HG03097 (cell line): Measurements from ENCODE around the gene TRAM2.

Experiments used
- ATAC-seq: cut with Tn5 transposase; IDR thresholded peaks from one replicate; pipeline ENCODE4 v1.9.1; 2021; ENCODE audit not compliant: unreplicated experiment, low FRiP score

The TRAM2 gene

DNA sequence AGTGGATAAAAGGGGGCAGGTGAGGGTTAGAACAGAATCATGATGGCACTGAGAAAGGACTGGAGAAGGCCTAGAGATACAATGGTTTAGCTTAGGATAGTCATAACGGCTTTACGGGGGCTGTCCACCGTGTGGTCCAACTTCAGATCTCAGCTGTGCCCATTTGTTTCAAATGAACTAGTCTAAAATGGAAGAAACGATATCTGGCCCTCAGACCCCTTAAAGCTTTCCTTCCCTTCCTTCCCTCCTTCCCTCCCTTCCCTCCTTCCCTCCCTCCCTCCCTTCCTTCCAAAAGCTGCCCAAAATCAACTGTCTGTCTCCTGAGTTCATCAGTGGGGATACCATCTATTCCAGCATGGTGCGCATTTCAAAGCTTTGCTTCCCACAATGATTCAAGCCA is 27.9 kb downstream of the TRAM2 start:
- ATAC-seq: no peak

DNA sequence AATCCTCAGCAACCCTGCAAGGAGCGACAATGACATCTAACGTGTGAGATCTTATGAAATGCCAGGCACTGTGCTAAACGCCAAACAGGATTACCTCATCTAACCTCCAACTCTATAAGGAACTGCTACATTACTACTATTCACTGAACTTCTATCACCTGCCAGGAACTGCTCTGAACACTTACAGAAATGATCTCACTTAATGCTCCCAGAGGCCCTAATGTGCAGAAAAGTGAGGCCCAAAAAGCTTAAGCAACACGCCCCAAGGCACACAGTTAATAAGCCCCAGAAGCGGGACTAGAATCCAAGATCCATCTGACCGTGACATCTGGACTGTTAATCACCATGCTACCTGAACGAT is 28.5 kb downstream of the TRAM2 start:
- ATAC-seq: no peak

DNA sequence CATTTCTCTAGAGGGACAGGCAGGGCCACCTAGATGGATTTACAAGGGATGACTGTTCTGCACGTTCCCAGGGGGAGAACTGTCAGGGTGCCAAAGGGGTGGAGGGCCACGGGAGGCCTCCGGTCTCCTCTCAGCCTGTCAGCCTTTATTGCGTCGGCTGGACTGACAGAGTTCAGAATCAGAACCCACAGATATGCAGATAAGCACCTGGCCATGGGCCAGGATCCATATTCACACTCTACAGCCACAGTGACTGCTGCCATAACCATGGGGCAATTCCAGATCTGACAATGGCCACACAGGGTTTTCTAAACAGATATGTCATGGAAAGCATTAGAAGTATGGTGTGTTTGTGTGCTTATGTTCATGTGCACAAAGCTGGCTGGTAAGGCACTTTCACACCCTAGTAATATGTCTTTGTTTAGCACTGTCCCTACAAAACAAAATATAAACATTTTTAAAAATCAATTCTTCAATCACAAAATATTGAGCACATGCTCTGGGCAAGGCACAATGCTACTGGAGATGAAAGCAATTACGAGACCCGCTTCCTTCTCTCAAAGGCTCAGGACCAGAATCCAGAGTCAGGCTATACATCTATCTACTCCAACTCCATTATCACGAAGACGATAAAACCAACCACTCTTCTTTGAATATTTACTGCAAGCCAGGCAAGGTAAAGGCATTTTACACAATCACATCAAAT is 29.1 kb downstream of the TRAM2 start:
- no peak for ATAC-seq

DNA sequence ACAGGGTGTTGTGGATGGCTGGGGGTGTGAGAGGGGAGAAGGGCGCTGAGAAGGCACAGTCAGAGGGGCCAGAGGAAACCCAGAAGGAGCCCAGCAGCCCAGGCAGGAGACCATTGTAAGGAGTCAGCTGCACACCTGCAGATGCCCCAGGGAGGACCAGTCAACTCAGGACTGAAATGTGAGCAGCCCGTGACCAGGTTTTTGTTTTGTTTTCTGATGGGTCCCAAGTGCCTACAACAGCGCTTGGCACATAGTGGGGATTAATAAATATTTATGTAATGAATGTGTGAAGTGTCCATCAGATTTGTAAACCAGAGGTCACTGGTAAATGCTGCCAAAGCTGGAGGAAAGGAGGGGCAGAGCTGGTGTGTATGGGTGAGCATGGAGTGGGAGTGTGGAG is 30.2 kb downstream of the TRAM2 start:
- no peak for ATAC-seq

DNA sequence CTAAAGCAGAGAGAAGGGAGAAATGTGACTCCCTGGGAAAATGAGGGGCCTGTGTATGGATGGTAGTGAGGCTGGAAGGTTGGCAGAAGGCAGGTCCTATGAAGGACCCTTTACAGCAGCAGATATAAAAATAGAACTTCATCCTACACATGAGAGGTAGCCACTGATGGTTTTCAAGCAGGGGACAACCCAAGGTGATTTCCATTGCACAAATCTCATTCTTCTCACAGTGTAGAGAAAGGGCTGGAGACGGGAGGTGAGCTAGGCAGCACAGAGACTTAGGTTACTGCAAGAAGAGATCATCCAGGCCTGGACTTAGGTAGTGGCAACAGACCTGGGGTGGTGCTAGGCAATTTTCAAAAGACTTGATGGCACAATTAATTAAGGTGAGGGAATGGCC is 30.7 kb downstream of the TRAM2 start:
- ATAC-seq: no peak

DNA sequence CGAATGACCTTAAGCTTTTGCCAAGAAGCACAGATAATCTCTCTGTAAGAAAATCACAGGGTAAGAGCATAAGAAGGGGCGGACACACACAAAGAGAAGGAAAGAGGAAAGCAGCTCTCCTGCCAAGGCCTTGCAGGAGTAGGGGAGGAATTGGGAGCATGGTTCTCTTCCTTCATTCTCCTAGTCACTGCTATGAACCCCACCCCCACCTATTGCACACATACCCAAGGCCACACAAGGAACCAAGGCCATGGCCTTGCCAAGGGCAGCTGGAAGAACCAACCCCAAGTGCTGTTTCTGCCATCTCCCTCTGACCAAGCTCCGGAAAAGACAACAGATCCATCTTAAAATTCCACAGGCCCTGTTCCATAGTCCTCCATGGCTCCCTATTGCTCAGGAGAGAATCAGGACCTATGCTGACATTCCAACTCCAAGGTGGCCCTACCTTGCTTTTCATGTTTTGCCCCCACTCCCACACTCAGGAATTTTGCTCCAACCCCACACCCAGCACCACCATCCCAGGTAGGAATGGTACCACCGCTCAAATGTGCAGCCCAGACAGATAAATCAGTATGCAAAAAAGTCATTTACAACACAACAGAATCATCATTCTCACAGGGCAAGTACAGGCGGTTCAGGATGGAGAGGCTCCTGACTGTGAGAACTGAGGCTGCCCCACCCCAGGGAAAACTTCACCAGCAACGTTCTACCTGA is 31.3 kb downstream of the TRAM2 start:
- no peak for ATAC-seq

DNA sequence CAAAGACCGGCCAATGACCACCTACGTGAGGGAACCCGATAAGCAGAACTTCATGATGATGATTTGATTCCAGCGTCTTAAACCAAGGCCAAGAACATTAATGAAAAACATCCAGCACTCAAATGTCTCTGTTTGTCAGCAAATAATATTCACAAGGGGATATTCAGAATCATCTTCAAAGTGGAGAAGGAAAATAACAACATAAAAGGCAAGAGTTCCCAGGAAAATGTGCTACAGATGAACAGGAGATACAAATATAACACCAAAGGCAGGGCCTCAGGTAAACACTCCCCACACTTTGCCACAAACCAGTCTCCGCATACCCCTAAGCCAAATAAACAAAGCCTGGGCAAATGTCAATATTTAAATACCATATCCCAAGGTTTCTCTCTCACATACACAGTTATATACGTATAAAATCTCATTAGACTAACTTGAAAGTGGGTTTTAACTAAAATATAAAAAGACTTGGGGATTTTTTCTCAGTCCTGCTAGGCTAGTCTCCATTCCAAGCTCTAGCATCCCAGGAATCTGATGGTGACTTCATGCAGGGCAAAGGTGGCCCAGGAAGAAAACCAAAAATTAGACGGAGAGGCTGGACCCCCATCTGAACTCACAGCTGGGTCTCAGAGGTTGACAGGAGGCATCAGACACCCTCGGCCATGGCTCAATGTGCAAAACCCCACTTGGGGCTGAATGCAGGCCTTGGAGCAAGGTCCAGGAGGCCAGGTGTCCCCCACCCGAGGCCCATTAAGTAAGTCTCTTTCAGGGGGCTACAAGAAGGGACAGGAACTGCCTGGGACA is 32.1 kb downstream of the TRAM2 start:
- ATAC-seq: no peak

DNA sequence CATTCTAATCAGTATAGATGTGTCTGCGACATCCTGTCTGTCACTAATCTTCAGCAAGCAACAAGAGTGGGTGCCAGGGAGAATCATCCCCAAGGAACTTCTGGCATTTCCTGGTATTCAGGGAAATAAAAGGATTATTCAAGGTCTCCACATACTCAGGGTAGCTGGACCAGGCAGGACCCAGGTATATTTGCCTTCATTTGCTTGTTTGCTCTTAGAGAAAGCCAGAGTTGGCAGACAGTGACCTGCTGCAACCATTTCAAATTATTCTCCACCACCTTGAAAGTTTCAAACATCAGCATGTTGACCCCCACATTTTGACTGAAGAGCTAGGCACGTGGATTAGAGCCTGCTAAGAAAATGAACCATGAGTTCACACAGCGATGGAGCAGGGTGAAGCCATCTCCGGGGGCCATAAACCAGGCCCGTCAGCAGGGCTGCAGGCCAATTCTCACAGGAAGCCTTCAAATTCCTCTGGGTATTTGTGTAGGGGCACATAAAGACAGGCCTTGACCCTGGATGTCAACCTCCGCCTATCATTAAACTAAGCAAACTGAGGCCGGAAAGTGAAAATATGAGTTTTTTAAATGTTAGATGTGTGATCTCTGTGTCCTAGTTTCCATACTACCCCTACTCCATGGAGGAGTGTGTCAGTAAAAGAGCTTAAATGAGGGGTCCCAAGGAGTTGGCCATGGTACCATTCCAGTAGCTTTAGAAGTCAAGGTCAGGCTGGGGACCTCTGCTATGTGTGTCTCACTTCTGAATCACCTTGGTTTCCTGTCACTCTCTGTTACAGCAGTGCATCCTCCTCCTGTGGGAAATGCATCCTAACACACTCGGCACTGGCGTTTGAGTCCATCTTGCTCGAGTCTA is 32.9 kb downstream of the TRAM2 start:
- ATAC-seq: no peak

DNA sequence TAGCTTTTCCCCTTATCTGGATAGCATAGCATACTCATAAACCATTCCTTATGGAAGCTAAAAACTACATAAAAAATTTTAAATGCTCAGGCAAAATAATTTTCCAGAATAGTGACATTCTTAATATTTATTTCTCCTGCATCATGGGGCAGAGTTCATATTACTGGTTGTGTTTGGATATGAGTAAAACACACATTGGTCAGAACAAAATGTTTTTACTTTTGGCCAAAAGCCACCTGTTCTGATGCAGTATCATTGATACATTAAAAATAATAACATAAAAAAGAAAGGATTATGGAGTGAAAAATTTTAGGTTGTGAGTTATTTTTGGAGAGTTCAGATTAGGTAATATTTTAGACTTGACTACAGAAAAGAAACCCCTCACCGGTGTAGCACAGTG is 33.6 kb downstream of the TRAM2 start:
- no peak for ATAC-seq

DNA sequence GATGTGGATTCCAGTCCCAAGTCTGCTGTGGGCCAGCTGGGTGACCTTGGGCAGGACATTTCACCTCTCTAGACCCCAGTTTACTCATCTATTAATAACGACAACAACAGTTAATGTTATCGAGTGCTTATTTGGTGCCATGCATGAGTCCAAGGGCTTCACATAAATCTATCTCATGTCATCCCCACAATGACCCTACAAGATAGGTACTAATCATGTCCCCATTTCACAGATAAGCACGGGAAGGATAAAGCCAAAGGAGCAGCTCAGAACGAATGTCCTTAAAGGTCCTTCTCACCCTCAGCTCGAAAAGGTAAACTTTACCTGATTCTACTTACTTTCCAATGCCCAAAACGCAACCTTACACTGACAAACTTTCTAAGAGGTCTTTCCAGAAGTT is 35.7 kb downstream of the TRAM2 start:
- ATAC-seq: no peak

DNA sequence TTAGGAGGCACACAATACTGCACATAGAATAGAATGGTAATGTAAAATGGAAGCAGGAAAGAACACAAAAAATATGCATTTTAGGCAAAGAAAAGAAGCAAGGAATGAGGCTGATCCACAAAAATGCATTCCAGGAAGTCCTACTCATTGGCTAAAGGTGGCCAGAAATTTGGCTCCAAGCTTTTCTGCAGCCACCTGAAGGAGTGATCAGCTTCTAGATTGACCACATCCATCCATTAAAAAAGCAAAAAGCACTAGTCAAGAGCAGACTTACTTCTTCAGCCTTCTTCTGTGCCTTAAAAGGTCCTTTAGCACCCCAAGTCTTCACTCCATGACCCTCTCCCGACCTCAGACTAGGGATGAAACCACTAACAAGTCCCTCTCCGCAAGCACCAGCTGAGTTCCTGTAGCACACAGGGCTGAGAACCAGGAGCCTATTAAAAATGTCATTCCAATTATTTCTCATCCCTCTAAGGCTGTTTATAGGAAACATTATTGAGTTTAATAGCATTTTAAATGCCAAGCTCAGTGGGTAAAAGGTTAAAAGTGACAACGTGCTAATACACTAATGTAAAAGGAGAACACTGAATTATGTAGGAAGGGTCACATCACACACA is 36.5 kb downstream of the TRAM2 start:
- ATAC-seq: no peak

DNA sequence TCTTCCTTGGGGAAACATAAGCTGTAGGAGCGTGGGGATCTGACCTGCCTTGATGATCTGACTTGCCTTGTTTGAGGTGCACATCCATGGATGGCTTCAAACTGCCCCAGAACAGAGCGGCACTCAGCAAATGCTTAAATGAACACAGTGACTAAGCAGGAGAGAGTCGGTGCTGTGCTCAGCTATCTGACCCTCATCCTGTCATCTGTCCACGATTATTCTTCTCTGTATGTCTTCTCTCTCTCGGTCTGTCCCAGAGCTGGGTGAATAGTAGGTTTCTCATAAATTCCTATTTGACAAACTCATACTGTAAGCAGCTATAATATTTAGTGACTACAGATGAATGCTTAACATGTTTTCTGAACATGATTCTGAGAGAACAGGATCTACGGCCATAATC is 37.3 kb downstream of the TRAM2 start:
- no peak for ATAC-seq

DNA sequence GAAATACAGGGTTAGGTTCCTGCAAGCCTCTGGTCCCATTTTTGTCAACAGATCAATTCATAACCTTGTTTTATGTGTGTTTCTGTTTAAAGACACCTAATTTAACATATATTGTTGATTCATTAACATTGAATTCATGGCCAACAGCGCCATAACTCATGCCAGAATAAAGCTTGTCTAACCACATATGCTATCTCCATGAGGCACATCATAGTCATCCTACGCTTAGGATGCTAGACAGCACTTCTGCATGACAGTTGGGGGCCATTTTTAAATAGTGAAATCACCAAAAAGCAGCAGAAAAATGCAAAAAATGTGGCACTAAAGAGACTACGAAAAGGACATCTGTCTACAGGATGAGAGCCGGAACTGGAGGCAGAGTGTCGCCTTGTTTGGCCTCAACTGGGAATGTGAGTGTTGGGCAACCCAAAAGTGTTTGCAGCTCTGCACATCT is 37.9 kb downstream of the TRAM2 start:
- no peak for ATAC-seq

DNA sequence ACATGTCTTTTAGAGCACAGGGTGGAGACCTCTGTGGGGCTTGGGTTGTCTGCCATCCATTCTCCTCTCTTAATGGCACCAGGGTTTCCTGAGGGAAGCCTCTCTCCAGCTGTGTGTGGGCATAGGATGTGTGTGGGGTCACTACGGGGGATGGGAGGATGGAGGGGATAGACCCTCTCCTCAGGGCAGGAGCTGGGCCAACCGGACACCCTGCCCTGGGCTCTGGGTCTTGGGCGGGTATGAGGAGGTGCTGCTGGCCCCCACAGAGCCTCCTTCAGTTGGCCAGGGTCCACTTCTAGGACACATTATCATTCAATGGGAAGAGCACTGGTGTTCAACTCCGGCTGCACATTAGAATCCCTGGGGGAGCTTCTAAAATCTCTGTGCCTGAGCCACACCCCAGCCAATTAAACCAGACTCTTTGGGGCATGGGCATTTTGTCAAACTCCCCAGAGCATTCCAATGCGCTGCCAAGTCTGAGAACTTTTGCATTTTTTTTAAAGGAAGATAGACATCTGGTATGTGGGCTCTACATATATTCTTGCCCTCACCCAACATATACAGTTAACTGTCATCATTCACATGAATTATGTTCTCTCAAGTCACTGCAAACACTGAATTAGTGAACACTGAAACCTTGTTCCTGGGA is 38.5 kb downstream of the TRAM2 start:
- no peak for ATAC-seq

DNA sequence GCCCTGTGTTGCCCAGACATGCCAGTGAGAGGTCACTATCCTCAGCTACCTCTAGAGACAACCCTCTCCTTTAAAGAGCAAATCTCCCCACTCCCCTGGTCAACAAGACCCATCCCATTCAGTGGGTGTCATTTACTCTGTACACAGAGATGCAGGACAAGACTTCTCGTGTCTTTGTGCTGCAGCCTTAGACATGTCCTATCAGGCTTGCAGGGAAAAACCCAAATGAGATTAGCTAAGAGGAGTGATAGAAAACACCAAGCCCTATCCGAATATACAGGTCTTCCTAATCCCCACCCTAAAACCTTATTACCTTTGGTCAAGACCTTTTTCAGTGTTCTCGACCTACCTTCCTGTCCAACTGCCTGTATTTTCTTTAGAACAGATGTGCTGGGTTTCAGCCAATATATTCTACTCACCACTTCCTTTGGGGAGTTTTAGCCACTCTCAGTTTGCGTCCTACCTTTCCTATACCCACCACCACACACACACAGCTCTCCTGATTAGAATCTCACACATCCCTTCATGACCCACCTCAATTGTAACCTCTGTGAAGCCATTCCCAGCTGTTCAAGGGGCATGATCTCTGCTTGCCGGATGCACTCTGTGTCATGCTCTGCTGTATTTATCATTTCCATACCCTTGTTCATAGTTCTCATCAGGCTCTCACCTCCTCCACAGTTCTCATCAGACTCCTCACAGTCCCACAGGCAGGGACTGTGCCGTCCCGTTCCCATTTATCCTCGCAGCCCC is 39.7 kb downstream of the TRAM2 start:
- peak; percentile 49 for ATAC-seq

DNA sequence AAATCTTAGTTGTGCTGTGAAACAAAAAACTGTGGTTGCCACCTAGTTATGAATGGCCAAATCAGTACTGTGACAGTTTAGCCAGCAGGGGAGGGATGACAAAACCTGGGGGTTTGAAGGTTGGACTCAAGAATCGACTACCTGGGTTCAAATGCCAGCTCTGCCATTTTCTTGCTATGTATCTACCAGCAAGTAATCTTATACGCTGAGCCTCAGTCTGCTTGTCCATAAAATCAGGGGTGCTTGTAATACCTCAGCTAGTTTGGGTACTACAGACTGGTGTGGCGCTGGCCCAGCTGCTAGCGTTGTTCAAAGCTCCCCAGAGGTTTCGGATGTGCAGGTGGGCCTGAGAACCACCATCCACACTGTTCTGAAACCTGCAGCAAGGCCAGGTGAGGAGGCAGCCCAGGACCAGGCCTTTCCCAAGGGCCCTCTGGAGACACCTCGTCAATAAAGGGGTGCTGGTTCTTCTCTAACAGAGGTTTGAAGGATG is 40.4 kb downstream of the TRAM2 start:
- peak; percentile 16 for ATAC-seq

DNA sequence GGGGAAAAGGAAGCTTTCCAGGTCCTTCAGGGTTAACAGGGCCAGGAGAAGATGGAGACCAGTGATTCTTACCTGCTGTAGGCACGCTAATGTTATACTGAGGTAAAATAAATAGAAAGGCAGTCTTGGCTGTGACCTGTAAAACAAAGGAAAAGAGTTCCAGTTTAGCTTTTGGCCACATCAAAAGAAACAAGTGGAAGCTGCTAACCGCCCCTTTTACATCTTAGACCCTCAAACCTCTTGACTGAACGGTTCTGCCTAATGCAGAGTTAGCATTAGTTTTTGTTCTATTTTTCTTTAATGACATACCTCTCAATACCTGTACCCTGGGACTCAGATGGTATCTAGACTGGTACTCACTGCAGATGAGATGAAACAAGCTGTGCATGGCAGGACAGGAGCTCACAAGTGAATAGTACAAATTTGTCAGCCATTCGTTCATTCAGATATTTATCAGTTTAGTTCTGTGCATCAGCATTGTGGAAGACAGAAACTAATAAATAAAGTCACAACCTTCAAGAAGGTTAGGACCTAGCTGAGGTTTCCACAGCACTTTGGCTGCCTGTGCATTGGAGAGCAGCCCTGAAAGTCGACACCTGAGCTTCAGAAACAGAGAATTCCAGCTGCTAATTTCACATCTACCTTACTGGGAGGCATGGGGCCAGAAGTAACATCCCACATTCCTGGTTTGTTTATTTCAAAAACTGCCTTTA is 41.0 kb downstream of the TRAM2 start:
- ATAC-seq: no peak

DNA sequence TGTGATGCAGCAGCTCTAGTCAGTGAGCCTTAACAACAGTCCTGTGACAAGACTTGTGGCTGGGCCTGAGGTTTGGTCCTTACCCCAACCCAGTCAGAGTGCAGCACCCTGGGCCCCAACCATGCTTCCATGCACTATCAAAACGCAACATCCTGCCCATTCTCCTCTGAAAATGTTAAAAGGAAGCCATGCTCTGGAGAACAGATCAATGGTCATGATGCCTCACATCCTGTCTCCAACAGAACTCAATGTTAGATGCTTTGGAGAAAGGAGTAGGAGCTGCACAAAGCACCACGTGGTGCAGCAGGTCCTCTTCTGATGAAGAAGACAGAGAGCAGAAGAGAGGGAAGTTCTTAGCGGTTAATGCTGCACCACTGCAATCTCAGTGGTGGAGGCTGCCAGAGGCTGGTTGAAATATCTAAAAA is 41.9 kb downstream of the TRAM2 start:
- ATAC-seq: peak; percentile 40
